Measurements from ENCODE around the gene ARHGAP42. TPM values are rescaled to one million over a fixed set of nuclear protein-coding genes. Genes with fewer than 3 reads are reported as not detected.

Gene ARHGAP42
- total RNA-seq, 1 experiment from 2014 or later: 39.1 TPM

DNA sequence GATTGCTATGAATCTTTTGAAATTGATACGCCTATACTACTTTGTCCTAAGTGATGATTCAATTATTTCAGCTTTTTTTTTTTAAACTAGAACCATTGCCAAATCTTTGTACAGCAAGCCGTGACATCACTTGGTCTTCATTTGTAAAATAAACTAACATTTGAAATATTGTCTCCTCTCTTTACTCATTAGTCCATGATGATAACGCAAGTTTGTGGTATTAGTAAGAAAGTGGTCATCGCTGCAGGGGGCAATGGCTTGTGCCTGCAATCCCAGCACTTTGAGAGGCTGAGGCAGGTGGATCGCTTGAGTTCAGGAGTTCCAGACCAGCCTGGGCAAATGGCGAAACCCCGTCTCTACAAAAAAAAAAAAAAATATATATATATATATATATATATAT is 12.9 kb upstream of the ARHGAP42 start:
- Histone ChIP-seq H3K79me2 (ENCODE audit: insufficient read depth, low read length) (no peaks in the 10 kb centered on the region; the same call in 1 of the 2 replicates), H3K9ac (ENCODE audit: extremely low read depth, insufficient read length, low read length) (no peak overlapping the region), H4K91ac (ENCODE audit: insufficient read length, low read depth, low read length) (no peak overlapping the region), H3K4me1 (ENCODE audit: insufficient read depth, low read length) (peaks cover 6% of the 10 kb centered on the region), H3K56ac (ENCODE audit: insufficient read length, low read depth, low read length) (no peak overlapping the region), H2BK5ac (ENCODE audit: insufficient read length, low read length) (no peak overlapping the region), H3K9me3 (ENCODE audit: control insufficient read depth, low read depth, low read length) (no peaks in the 10 kb centered on the region), H2BK12ac (ENCODE audit: insufficient read length, low read depth, low read length) (no peak overlapping the region), H3K23me2 (ENCODE audit: insufficient read length, low read depth, low read length, poor library complexity, severe bottlenecking) (no peaks in the 10 kb centered on the region), H4K20me1 (ENCODE audit: control insufficient read depth, insufficient read depth, insufficient read length) (no peaks in the 10 kb centered on the region), H3K14ac (ENCODE audit: insufficient read depth, low read length) (no peak overlapping the region), H3K27me3 (ENCODE audit: insufficient read depth, low read length) (no peaks in the 10 kb centered on the region), H3K4ac (ENCODE audit: low read depth, low read length) (no peak overlapping the region), H3K23ac (ENCODE audit: insufficient read length, low read depth, low read length) (no peak overlapping the region), H4K5ac (ENCODE audit: insufficient read length, low read depth, low read length) (no peak overlapping the region), H2BK120ac (ENCODE audit: low read depth, low read length, poor library complexity, severe bottlenecking) (no peak overlapping the region), H2BK15ac (ENCODE audit: low read depth, low read length) (no peak overlapping the region), H2AFZ (ENCODE audit: low read length) (no peak overlapping the region), H3K4me2 (ENCODE audit: insufficient read depth, insufficient read length, low read length) (no peak overlapping the region), H3T11ph (ENCODE audit: low read length) (no peak overlapping the region), H4K8ac (replicated peaks; ENCODE audit: insufficient read length, low read depth, low read length) (no peak overlapping the region), H3K79me1 (ENCODE audit: insufficient read depth, low read depth, low read length, poor library complexity, severe bottlenecking) (no peaks in the 10 kb centered on the region), H2AK5ac (ENCODE audit: insufficient read length, low read length) (no peak overlapping the region), H2BK20ac (ENCODE audit: low read depth, low read length, poor library complexity, severe bottlenecking) (no peak overlapping the region), H3K27ac (ENCODE audit: insufficient read length, low read depth, low read length) (no peak overlapping the region), H3K18ac (ENCODE audit: insufficient read length, low read depth, low read length) (no peak overlapping the region)
- H3K4me3 Mint-ChIP-seq: no peak overlapping the region
- no peak overlapping the region for H3K27ac Mint-ChIP-seq
- DNase-seq: no peak
- no peaks in the 10 kb centered on the region for H3K27me3 Mint-ChIP-seq (ENCODE audit: low read depth)
- no peaks in the 10 kb centered on the region for H3K36me3 Mint-ChIP-seq (ENCODE audit: insufficient read depth in 1 of 3, low read depth in 3 of 3)
- TF ChIP-seq, protein P1, sequence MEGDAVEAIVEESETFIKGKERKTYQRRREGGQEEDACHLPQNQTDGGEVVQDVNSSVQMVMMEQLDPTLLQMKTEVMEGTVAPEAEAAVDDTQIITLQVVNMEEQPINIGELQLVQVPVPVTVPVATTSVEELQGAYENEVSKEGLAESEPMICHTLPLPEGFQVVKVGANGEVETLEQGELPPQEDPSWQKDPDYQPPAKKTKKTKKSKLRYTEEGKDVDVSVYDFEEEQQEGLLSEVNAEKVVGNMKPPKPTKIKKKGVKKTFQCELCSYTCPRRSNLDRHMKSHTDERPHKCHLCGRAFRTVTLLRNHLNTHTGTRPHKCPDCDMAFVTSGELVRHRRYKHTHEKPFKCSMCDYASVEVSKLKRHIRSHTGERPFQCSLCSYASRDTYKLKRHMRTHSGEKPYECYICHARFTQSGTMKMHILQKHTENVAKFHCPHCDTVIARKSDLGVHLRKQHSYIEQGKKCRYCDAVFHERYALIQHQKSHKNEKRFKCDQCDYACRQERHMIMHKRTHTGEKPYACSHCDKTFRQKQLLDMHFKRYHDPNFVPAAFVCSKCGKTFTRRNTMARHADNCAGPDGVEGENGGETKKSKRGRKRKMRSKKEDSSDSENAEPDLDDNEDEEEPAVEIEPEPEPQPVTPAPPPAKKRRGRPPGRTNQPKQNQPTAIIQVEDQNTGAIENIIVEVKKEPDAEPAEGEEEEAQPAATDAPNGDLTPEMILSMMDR (conservative IDR thresholded peaks at IDR 0.05): no peak
- no CpG with 5 or more reads among the region's 7 CpGs for WGBS (ENCODE audit: extremely low coverage, insufficient read length, low lambda C conversion rate)
- H3K9me3 Mint-ChIP-seq: no peaks in the 10 kb centered on the region
- peaks cover 22 to 30% of the 10 kb centered on the region in 2 experiments for H3K4me1 Mint-ChIP-seq

Data from H9 (cell line).